B cell (primary cell): ENCODE results near the gene CDC25B.

Experiments
- CTCF ChIP-seq: fragments of 200-600 bp; IDR thresholded peaks from one replicate; pipeline ENCODE4 v1.8.0; 2022; ENCODE audit warnings: antibody characterized with exemption, mild to moderate bottlenecking
- EZH2 ChIP-seq: IDR thresholded peaks from 2 replicates; pipeline ENCODE4 v1.6.1; 2012; ENCODE audit warnings: borderline replicate concordance, low read depth, mild to moderate bottlenecking, moderate library complexity, low read length; ENCODE audit not compliant: insufficient read depth, poor library complexity, severe bottlenecking

GRCh38 chr20:3794701-3795420, 1.2 kb upstream of the CDC25B start:
- TF ChIP-seq CTCF = no peak
- TF ChIP-seq EZH2 = no peak
